IMR-90 (cell line): ENCODE results near the gene EHD4. TPM values are rescaled to one million over a fixed set of nuclear protein-coding genes. Genes with fewer than 3 reads are reported as not detected.

Source experiments
- ATAC-seq: fragments of 200-7000 bp; cut with Tn5 transposase; 2 replicates; pipeline ENCODE4 v1.9.1; 2020; ENCODE audit warnings: low read depth, mild to moderate bottlenecking, moderate library complexity
- BruUV-seq: library from RNA; stranded (reverse); fragments of 400-500 nt; replicated peaks from 2 replicates; lab custom pipeline; 2021; lab: Mats Ljungman, UMichigan
- CTCF ChIA-PET: fragments of 300-600 bp; formaldehyde crosslinking; extraction: SDS; loops from one replicate; lab custom pipeline; 2021; ENCODE audit warnings: antibody characterized with exemption; lab: Yijun Ruan, JAX
- POLR2A ChIA-PET: fragments of 300-600 bp; sonication (Branson Sonifier 250); formaldehyde crosslinking; loops from one replicate; lab custom pipeline; 2022; ENCODE audit warnings: antibody characterized with exemption; ENCODE audit not compliant: unreplicated experiment; lab: Charles Lee
- DNase-seq: peaks from one replicate; pipeline ENCODE4 v3.0.0; 2013
- H2AFZ ChIP-seq: replicated peaks from 2 replicates; pipeline ENCODE3; 2013; ENCODE audit warnings: low read length, mild to moderate bottlenecking; ENCODE audit not compliant: poor library complexity
- H2AK5ac ChIP-seq: 2 replicates; pipeline ENCODE4 v1.6.1; 2013; ENCODE audit warnings: low read depth, low read length, inconsistent platforms
- H2AK9ac ChIP-seq: replicated peaks from 2 replicates; pipeline ENCODE3; 2013; ENCODE audit warnings: mild to moderate bottlenecking, low read depth, low read length, moderate library complexity; ENCODE audit not compliant: poor library complexity
- H2BK120ac ChIP-seq: 2 replicates; pipeline ENCODE4 v1.6.1; 2013; ENCODE audit warnings: low read depth, low read length, inconsistent platforms
- H2BK15ac ChIP-seq: 3 replicates; pipeline ENCODE4 v1.6.1; 2013; ENCODE audit warnings: low read depth, low read length, inconsistent platforms
- H2BK20ac ChIP-seq: 2 replicates; pipeline ENCODE4 v1.6.1; 2013; ENCODE audit warnings: low read depth, mild to moderate bottlenecking, inconsistent platforms, low read length, moderate library complexity
- H2BK5ac ChIP-seq: 2 replicates; pipeline ENCODE4 v1.6.1; 2013; ENCODE audit warnings: mild to moderate bottlenecking, low read depth, low read length, inconsistent platforms; ENCODE audit not compliant: poor library complexity, severe bottlenecking
- H3K14ac ChIP-seq: replicated peaks from 2 replicates; pipeline ENCODE4 v1.6.1; 2013; ENCODE audit warnings: low read depth, low read length, inconsistent platforms
- H3K18ac ChIP-seq: 2 replicates; pipeline ENCODE4 v1.6.1; 2013; ENCODE audit warnings: low read depth, low read length, control low read depth
- H3K23ac ChIP-seq: 2 replicates; pipeline ENCODE4 v1.6.1; 2013; ENCODE audit warnings: low read depth, low read length, inconsistent platforms
- H3K27ac ChIP-seq: 2 replicates; pipeline ENCODE4 v1.5.1; 2013; ENCODE audit warnings: mild to moderate bottlenecking, control low read depth, low read length; ENCODE audit not compliant: insufficient read depth
- H3K27me3 ChIP-seq: 2 replicates; pipeline ENCODE4 v1.6.1; 2013; ENCODE audit warnings: low read length; ENCODE audit not compliant: control insufficient read depth, insufficient read depth
- H3K36me3 ChIP-seq: 2 replicates; pipeline ENCODE4 v1.6.1; 2013; ENCODE audit warnings: low read length, mixed read lengths; ENCODE audit not compliant: control insufficient read depth, insufficient read depth
- H3K4ac ChIP-seq: 2 replicates; pipeline ENCODE4 v1.6.1; 2013; ENCODE audit warnings: low read depth, low read length, inconsistent platforms
- H3K4me1 ChIP-seq: 2 replicates; pipeline ENCODE4 v1.6.1; 2013; ENCODE audit warnings: low read length, mixed read lengths; ENCODE audit not compliant: control insufficient read depth, insufficient read depth
- H3K4me2 ChIP-seq: 2 replicates; pipeline ENCODE4 v1.6.1; 2013; ENCODE audit warnings: low read depth, mild to moderate bottlenecking, control low read depth, low read length, moderate library complexity
- H3K4me3 ChIP-seq: 2 replicates; pipeline ENCODE4 v1.5.1; 2013; ENCODE audit warnings: low read depth, mild to moderate bottlenecking, control low read depth, low read length, moderate library complexity; ENCODE audit not compliant: insufficient read depth
- H3K56ac ChIP-seq: 2 replicates; pipeline ENCODE4 v1.6.1; 2013; ENCODE audit warnings: low read length, inconsistent platforms; ENCODE audit not compliant: insufficient read depth; ENCODE audit errors: extremely low read depth
- H3K79me1 ChIP-seq, 2 experiments: 2 replicates each; pipeline ENCODE4 v1.6.1; 2013; ENCODE audit warnings: low read length in 2 of 2, inconsistent platforms in 1 of 2, low read depth in 1 of 2
- H3K9ac ChIP-seq: 2 replicates; pipeline ENCODE4 v1.6.1; 2013; ENCODE audit warnings: low read depth, low read length, control low read depth
- H3K9me1 ChIP-seq: 2 replicates; pipeline ENCODE4 v1.6.1; 2013; ENCODE audit warnings: low read length, inconsistent platforms; ENCODE audit not compliant: insufficient read depth
- H3K9me3 ChIP-seq: 2 replicates; pipeline ENCODE4 v1.6.1; 2013; ENCODE audit warnings: low read length; ENCODE audit not compliant: control insufficient read depth, insufficient read depth
- H4K20me1 ChIP-seq: 2 replicates; pipeline ENCODE4 v1.6.1; 2013; ENCODE audit warnings: low read length, inconsistent platforms; ENCODE audit not compliant: insufficient read depth
- H4K5ac ChIP-seq: 2 replicates; pipeline ENCODE4 v1.6.1; 2013; ENCODE audit warnings: mild to moderate bottlenecking, low read depth, low read length, control low read depth
- H4K8ac ChIP-seq, 2 experiments: 2 replicates each; pipeline ENCODE4 v1.6.1; 2013; ENCODE audit warnings: low read depth in 2 of 2, low read length in 2 of 2, control low read depth in 1 of 2, inconsistent platforms in 1 of 2
- H4K91ac ChIP-seq: 2 replicates; pipeline ENCODE4 v1.6.1; 2013; ENCODE audit warnings: low read depth, low read length, inconsistent platforms; ENCODE audit not compliant: insufficient read depth
- BHLHE40 ChIP-seq: fragments of 150-350 bp; IDR thresholded peaks from 2 replicates; pipeline ENCODE4 v1.6.1; 2016; ENCODE audit warnings: mild to moderate bottlenecking, low read depth, low read length
- CHD1 ChIP-seq: IDR thresholded peaks from 2 replicates; pipeline ENCODE4 v1.6.1; 2012; ENCODE audit warnings: low read depth, low read length, improper control_type of control experiment
- CTCF ChIP-seq: conservative IDR thresholded peaks from 2 replicates; pipeline ENCODE4 v1.5.1; 2012; ENCODE audit warnings: mild to moderate bottlenecking, low read depth, low read length, improper control_type of control experiment
- ELK1 ChIP-seq: fragments of 150-350 bp; IDR thresholded peaks from 2 replicates; pipeline ENCODE4 v1.6.1; 2016; ENCODE audit warnings: low read depth, mild to moderate bottlenecking, low read length, moderate library complexity, borderline replicate concordance
- FOS ChIP-seq: fragments of 150-350 bp; IDR thresholded peaks from 2 replicates; pipeline ENCODE4 v1.6.1; 2016; ENCODE audit warnings: low read depth, low read length
- MAFK ChIP-seq: IDR thresholded peaks from 2 replicates; pipeline ENCODE4 v1.6.1; 2012; ENCODE audit warnings: low read depth, low read length, improper control_type of control experiment
- MXI1 ChIP-seq: IDR thresholded peaks from 2 replicates; pipeline ENCODE4 v1.6.1; 2012; ENCODE audit warnings: low read depth, mild to moderate bottlenecking, low read length, moderate library complexity, borderline replicate concordance
- RAD21 ChIP-seq: IDR thresholded peaks from 2 replicates; pipeline ENCODE4 v1.6.1; 2012; ENCODE audit warnings: low read length, improper control_type of control experiment
- USF2 ChIP-seq: fragments of 150-350 bp; IDR thresholded peaks from 2 replicates; pipeline ENCODE4 v1.6.1; 2017; ENCODE audit warnings: mild to moderate bottlenecking, antibody characterized with exemption, low read length, low read depth
- WGBS, 2 experiments: methylation state at CpG; one replicate each; pipeline versions ENCODE4 v1.1.5 to v1.1.7; 2013; ENCODE audit warnings: missing lambda C conversion rate in 2 of 2; ENCODE audit not compliant: insufficient read length in 1 of 2; ENCODE audit errors: extremely low coverage in 2 of 2; 5-methylcytosine and 5-hydroxymethylcytosine counted together
- dilution Hi-C: fragments of 300-500 bp; cut with HindIII; formaldehyde crosslinking; loops from one replicate; pipeline ENCODE4 v1.14.3; 2018; ENCODE audit warnings: low sequenced_read_pairs; ENCODE audit not compliant: unreplicated experiment
- in situ Hi-C: fragments of 300-500 bp; cut with MboI; formaldehyde crosslinking; loops from 3 replicates; pipeline ENCODE4 v1.14.3; 2019; ENCODE audit warnings: low sequenced_read_pairs, inconsistent platforms, mixed read lengths
- intact Hi-C: fragments of 100-400 bp; cut with micrococcal nuclease; formaldehyde crosslinking; loops from 2 replicates; pipeline ENCODE4 v1.10.0; 2022
- polyA plus RNA-seq, 3 experiments: library from polyadenylated mRNA; depleted of rRNA; stranded (reverse); fragments of >200 nt; gene quantifications; 2 replicates each; pipeline ENCODE4 v1.2.3, GENCODE V29; 2012; ENCODE audit warnings: low replicate concordance in 1 of 3
- total RNA-seq: library from RNA; depleted of rRNA; stranded (reverse); fragments of >200 nt; gene quantifications from 2 replicates; pipeline ENCODE4 v1.2.3, GENCODE V29; 2012

Gene EHD4
- total and polyA plus RNA-seq, 2 of the 4 experiments (the other 2 are of a cell fraction), result 21.0 to 29.0 TPM

DNA sequence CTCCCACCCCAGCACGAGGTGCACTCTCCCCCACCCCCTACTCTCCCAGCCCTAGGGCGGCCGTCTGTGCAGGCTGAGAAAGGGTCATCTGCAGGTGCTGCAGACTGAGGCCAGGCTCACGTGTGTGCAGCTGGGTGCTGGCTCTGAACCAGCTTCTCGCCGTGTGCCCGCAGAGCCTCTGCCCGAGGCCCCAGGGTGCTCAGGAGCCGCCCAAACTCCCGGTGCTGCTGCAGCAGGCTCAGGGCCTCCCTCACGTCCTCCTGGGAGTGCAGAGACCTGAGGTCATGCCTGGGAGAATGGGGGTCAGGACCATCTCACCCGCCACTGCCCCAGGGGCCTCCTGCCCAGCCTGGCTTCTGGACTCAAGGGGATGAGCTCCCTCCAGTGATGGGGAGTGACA is 95.7 kb downstream of the EHD4 start:
- Histone ChIP-seq H2AK9ac (no peak overlapping the region), H2BK15ac (no peak overlapping the region), H3K4me2 (no peak overlapping the region), H4K91ac (no peak overlapping the region), H3K36me3 (no peaks in the 10 kb centered on the region), H4K8ac (no peak overlapping the region), H3K9me3 (no peaks in the 10 kb centered on the region), H3K4ac (no peak overlapping the region), H2AFZ (no peak overlapping the region), H3K9ac (no peak overlapping the region), H2BK120ac (no peak overlapping the region), H4K20me1 (peaks cover 9% of the 10 kb centered on the region; the same call in 1 of the 2 replicates), H3K56ac (no peak overlapping the region), H3K14ac (no peak overlapping the region), H4K5ac (no peak overlapping the region), H3K18ac (no peak overlapping the region), H2BK5ac (no peak overlapping the region), H3K79me1 (no peaks in the 10 kb centered on the region), H3K23ac (no peak overlapping the region), H2BK20ac (no peak overlapping the region), H3K9me1 (no peaks in the 10 kb centered on the region), H3K27ac (no peak overlapping the region), H3K27me3 (peaks cover 42% of the 10 kb centered on the region), H3K4me3 (no peak overlapping the region), H2AK5ac (no peak overlapping the region), H3K4me1 (no peaks in the 10 kb centered on the region)
- ATAC-seq (no peak), DNase-seq (no peak)
- dilution Hi-C loops (no loop called here), in situ Hi-C loops (no loop called here), intact Hi-C loops (no loop called here)
- ChIA-PET POLR2A (no interaction called here), CTCF (interaction anchor here (1.7 kb wide), 1 partner anchor 14 kb away, joined by 4 read pairs; no protein-coding TSS in a partner anchor)
- no TSS peak for BruUV-seq
- 77% methylated on average over 3 of the region's 12 CpGs; no CpG with 5 or more reads in 1 of the 2 experiments for WGBS, 2 experiments
- TF ChIP-seq FOS, result no peak
- no peak for TF ChIP-seq BHLHE40
- no peak for TF ChIP-seq ELK1
- TF ChIP-seq CTCF, result no peak
- TF ChIP-seq MAFK, result no peak
- TF ChIP-seq CHD1, result no peak
- TF ChIP-seq RAD21, result no peak
- no peak for TF ChIP-seq USF2
- TF ChIP-seq MXI1, result no peak
